ENCODE measurements around the gene BAG1.

DNA sequence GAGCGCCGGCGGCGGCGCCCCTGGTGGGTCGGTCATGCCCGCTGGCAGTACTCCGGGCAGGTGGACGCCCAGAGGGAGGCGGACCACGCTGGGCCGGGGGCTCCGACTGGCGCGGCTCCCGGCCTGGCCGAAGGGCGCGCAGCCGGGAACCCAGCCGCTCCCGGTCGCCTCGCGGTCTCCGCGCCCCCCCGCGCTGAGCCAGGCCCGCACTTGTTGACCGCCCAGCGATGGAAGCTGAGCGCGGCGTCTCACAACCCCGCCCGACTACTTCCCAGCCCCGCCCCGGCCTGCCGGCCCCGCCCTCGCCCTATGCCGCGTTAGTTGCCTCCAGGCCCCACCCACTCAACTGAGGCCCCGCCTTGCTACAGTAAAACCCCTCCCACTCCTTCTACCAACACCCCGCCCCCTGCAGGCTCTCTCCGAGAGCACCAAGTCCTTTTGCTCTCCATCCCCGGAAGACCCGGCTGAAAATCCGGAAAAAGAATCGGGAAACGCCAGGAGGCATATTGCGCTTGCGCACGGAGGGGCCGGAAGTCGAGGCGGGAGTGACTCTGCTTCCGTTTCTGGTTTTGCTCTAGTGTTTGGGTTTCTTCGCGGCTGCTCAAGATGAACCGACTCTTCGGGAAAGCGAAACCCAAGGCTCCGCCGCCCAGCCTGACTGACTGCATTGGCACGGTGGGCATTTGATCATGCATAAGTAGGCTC is at the start of gene BAG1, which contains the start of gene CHMP5:
- TF ChIP-seq, protein P1, sequence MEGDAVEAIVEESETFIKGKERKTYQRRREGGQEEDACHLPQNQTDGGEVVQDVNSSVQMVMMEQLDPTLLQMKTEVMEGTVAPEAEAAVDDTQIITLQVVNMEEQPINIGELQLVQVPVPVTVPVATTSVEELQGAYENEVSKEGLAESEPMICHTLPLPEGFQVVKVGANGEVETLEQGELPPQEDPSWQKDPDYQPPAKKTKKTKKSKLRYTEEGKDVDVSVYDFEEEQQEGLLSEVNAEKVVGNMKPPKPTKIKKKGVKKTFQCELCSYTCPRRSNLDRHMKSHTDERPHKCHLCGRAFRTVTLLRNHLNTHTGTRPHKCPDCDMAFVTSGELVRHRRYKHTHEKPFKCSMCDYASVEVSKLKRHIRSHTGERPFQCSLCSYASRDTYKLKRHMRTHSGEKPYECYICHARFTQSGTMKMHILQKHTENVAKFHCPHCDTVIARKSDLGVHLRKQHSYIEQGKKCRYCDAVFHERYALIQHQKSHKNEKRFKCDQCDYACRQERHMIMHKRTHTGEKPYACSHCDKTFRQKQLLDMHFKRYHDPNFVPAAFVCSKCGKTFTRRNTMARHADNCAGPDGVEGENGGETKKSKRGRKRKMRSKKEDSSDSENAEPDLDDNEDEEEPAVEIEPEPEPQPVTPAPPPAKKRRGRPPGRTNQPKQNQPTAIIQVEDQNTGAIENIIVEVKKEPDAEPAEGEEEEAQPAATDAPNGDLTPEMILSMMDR (IDR thresholded peaks at IDR 0.05; ENCODE audit: low read depth, low read length, poor library complexity, severe bottlenecking): no peak
- TF ChIP-seq EZH2phosphoT487 (IDR thresholded peaks at IDR 0.05; ENCODE audit: borderline replicate concordance, low read length): no peak
